GM23338 (cell line): ENCODE measurements around the gene PLEKHJ1. TPM values are rescaled to one million over a fixed set of nuclear protein-coding genes. Genes with fewer than 3 reads are reported as not detected.

Experiments used
- ATAC-seq: fragments of 200-7000 bp; cut with Tn5 transposase; 3 replicates; pipeline ENCODE4 v1.9.1; 2020
- DNase-seq: peaks from one replicate; pipeline ENCODE4 v3.0.0-alpha.2; 2015; ENCODE audit warnings: low spot score
- H2AFZ ChIP-seq: fragments of 200-600 bp; sonication (generic); 2 replicates; pipeline ENCODE4 v1.8.0; 2016; ENCODE audit warnings: antibody characterized with exemption, mild to moderate bottlenecking, moderate library complexity
- H3F3A ChIP-seq: fragments of 200-600 bp; sonication (generic); replicated peaks from 2 replicates; pipeline ENCODE4 v1.8.0; 2017; ENCODE audit warnings: antibody characterized with exemption, mixed run types, low read depth
- H3K27ac ChIP-seq: fragments of 200-600 bp; sonication (generic); 2 replicates; pipeline ENCODE4 v1.6.1; 2016; ENCODE audit warnings: low read depth
- H3K27me3 ChIP-seq: fragments of 200-600 bp; sonication (generic); 2 replicates; pipeline ENCODE4 v1.8.0; 2016; ENCODE audit warnings: mild to moderate bottlenecking, mixed run types, moderate library complexity; ENCODE audit not compliant: insufficient read depth
- H3K36me3 ChIP-seq: fragments of 200-600 bp; sonication (generic); 2 replicates; pipeline ENCODE4 v1.8.0; 2016; ENCODE audit warnings: mild to moderate bottlenecking; ENCODE audit not compliant: insufficient read depth
- H3K4me1 ChIP-seq: fragments of 200-600 bp; sonication (generic); 2 replicates; pipeline ENCODE4 v1.8.0; 2016; ENCODE audit warnings: mild to moderate bottlenecking, moderate library complexity; ENCODE audit not compliant: insufficient read depth
- H3K4me2 ChIP-seq: fragments of 200-600 bp; sonication (generic); 2 replicates; pipeline ENCODE4 v1.7.1; 2017; ENCODE audit warnings: mixed run types
- H3K4me3 ChIP-seq: fragments of 200-600 bp; sonication (generic); 2 replicates; pipeline ENCODE4 v1.6.1; 2016; ENCODE audit warnings: mixed run types
- H3K79me2 ChIP-seq: fragments of 200-600 bp; sonication (generic); replicated peaks from 2 replicates; pipeline ENCODE4 v1.8.0; 2017; ENCODE audit warnings: mild to moderate bottlenecking; ENCODE audit not compliant: insufficient read depth
- H3K9me2 ChIP-seq: fragments of 200-600 bp; sonication (generic); 2 replicates; pipeline ENCODE4 v1.8.0; 2017; ENCODE audit not compliant: insufficient read depth
- H4K20me1 ChIP-seq: fragments of 200-600 bp; sonication (generic); replicated peaks from 2 replicates; pipeline ENCODE4 v1.8.0; 2017; ENCODE audit warnings: mild to moderate bottlenecking; ENCODE audit not compliant: insufficient read depth
- H3K27ac Mint-ChIP-seq: 2 replicates; pipeline ENCODE4 v1.8.0; 2020; ENCODE audit warnings: inconsistent platforms, mild to moderate bottlenecking, moderate library complexity, mixed read lengths
- H3K27me3 Mint-ChIP-seq: 3 replicates; pipeline ENCODE4 v1.8.0; 2022; ENCODE audit warnings: low read depth, mild to moderate bottlenecking, moderate library complexity, mixed read lengths, inconsistent platforms; ENCODE audit not compliant: insufficient read depth, poor library complexity
- H3K36me3 Mint-ChIP-seq: 3 replicates; pipeline ENCODE4 v1.8.0; 2021; ENCODE audit warnings: low read depth, mild to moderate bottlenecking, inconsistent platforms, moderate library complexity, mixed read lengths
- H3K4me1 Mint-ChIP-seq: 3 replicates; pipeline ENCODE4 v1.8.0; 2020; ENCODE audit warnings: mild to moderate bottlenecking, inconsistent platforms, mixed read lengths
- H3K4me3 Mint-ChIP-seq: 3 replicates; pipeline ENCODE4 v1.8.0; 2021; ENCODE audit warnings: moderate library complexity, mild to moderate bottlenecking, inconsistent platforms, mixed read lengths
- H3K9me3 Mint-ChIP-seq: 3 replicates; pipeline ENCODE4 v1.8.0; 2020; ENCODE audit warnings: moderate library complexity, mild to moderate bottlenecking, inconsistent platforms, mixed read lengths
- CREB1 ChIP-seq: fragments of 250-450 bp; sonication (Bioruptor Pico); IDR thresholded peaks from 2 replicates; pipeline ENCODE4 v1.5.0; 2020; ENCODE audit warnings: low read depth, mild to moderate bottlenecking, moderate library complexity
- ETS1 ChIP-seq: IDR thresholded peaks from 2 replicates; pipeline ENCODE4 v1.6.1; 2016; ENCODE audit warnings: antibody characterized with exemption
- STAT1 ChIP-seq: IDR thresholded peaks from one replicate; pipeline ENCODE4 v1.6.1; 2016; ENCODE audit warnings: antibody characterized with exemption; ENCODE audit not compliant: unreplicated experiment
- ZNF462 ChIP-seq: fragments of 250-450 bp; sonication (Bioruptor Pico); IDR thresholded peaks from 2 replicates; pipeline ENCODE4 v1.5.0; 2020; ENCODE audit warnings: mild to moderate bottlenecking, moderate library complexity
- polyA plus RNA-seq: library from polyadenylated mRNA; unstranded; fragments of >200 nt; fragmentation: Nextera tagmentation; extraction: Ambion mirVana; gene quantifications from 2 replicates; pipeline ENCODE4 v1.2.1, GENCODE V29; 2016
- total RNA-seq: library from RNA; depleted of rRNA; stranded (reverse); fragments of >200 nt; shearing (Covaris generic); gene quantifications from 2 replicates; pipeline ENCODE4 v1.2.3, GENCODE V29; 2014
- TF ChIP-seq, protein P1 (sequence below): IDR thresholded peaks from one replicate; pipeline ENCODE4 v1.6.1; 2018; ENCODE audit warnings: antibody characterized with exemption; ENCODE audit not compliant: unreplicated experiment

PLEKHJ1 gene
- total and polyA plus RNA-seq, 2 experiments from 2014 or later = 146 to 210 TPM

DNA sequence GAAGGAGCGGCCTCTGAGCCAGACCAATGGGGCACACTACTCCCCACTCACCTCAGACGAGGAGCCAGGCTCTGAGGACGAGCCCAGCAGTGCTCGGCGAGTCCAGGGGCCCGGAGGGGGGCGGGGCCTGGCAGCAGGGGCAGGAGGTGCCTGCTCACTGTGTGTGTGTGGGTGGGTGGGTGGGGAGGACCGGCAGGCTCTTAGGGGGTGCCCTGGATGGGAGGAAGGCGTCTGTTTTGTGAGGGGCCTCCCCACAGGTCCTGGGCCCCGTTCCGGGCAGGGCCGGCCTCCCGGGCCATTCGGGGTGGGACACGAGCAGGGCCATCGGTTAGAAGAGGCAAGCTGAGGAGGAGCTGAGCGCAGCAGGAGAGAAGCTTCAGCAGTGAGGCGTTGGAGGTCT is 12.7 kb downstream of the PLEKHJ1 start:
- Histone ChIP-seq H3K4me3 (no peak overlapping the region), H3K27ac (no peak overlapping the region), H3K4me1 (no peaks in the 10 kb centered on the region), H3K9me2 (no peaks in the 10 kb centered on the region), H3K79me2 (no peaks in the 10 kb centered on the region), H3F3A (0 out of 2 replicates have a peak, but pooled peaks cover 4% of the 10 kb centered on the region), H4K20me1 (0 out of 2 replicates have a peak, but pooled peaks cover 3% of the 10 kb centered on the region), H3K36me3 (peaks cover 3% of the 10 kb centered on the region; the same call in 1 of the 2 replicates), H2AFZ (no peak overlapping the region), H3K27me3 (no peaks in the 10 kb centered on the region), H3K4me2 (no peak overlapping the region)
- Mint-ChIP-seq H3K4me3 (no peak overlapping the region), H3K27me3 (peaks cover 11% of the 10 kb centered on the region), H3K4me1 (no peaks in the 10 kb centered on the region), H3K36me3 (peaks cover 30% of the 10 kb centered on the region), H3K9me3 (no peaks in the 10 kb centered on the region), H3K27ac (no peak overlapping the region)
- no peak for ATAC-seq
- DNase-seq = no peak
- TF ChIP-seq, protein P1, sequence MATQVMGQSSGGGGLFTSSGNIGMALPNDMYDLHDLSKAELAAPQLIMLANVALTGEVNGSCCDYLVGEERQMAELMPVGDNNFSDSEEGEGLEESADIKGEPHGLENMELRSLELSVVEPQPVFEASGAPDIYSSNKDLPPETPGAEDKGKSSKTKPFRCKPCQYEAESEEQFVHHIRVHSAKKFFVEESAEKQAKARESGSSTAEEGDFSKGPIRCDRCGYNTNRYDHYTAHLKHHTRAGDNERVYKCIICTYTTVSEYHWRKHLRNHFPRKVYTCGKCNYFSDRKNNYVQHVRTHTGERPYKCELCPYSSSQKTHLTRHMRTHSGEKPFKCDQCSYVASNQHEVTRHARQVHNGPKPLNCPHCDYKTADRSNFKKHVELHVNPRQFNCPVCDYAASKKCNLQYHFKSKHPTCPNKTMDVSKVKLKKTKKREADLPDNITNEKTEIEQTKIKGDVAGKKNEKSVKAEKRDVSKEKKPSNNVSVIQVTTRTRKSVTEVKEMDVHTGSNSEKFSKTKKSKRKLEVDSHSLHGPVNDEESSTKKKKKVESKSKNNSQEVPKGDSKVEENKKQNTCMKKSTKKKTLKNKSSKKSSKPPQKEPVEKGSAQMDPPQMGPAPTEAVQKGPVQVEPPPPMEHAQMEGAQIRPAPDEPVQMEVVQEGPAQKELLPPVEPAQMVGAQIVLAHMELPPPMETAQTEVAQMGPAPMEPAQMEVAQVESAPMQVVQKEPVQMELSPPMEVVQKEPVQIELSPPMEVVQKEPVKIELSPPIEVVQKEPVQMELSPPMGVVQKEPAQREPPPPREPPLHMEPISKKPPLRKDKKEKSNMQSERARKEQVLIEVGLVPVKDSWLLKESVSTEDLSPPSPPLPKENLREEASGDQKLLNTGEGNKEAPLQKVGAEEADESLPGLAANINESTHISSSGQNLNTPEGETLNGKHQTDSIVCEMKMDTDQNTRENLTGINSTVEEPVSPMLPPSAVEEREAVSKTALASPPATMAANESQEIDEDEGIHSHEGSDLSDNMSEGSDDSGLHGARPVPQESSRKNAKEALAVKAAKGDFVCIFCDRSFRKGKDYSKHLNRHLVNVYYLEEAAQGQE = no peak
- TF ChIP-seq ZNF462 (CRISPR knock-in tag) (no peak), CREB1 (CRISPR knock-in tag) (no peak), ETS1 (no peak), STAT1 (no peak)
